SU-DHL-6 (cell line): ENCODE data around the gene PIGP.

ENCODE experiments used
- H2AFZ ChIP-seq: fragments of 200-600 bp; sonication (generic); 2 replicates; pipeline ENCODE4 v1.6.1; 2014; ENCODE audit warnings: low read depth, mild to moderate bottlenecking, moderate library complexity, mixed read lengths, antibody characterized with exemption, low read length; ENCODE audit not compliant: severe bottlenecking
- H3F3A ChIP-seq: fragments of 200-600 bp; shearing (Covaris generic); 2 replicates; pipeline ENCODE4 v1.6.0; 2016; ENCODE audit warnings: antibody characterized with exemption, mild to moderate bottlenecking; ENCODE audit not compliant: insufficient read depth
- H3K27ac ChIP-seq: fragments of 200-600 bp; sonication (generic); 2 replicates; pipeline ENCODE4 v1.5.1; 2016; ENCODE audit warnings: low read depth, mild to moderate bottlenecking, low read length, moderate library complexity, mixed read lengths
- H3K27me3 ChIP-seq: fragments of 200-600 bp; sonication (generic), shearing (Covaris generic); 2 replicates; pipeline ENCODE4 v1.6.0; 2014; ENCODE audit warnings: mild to moderate bottlenecking, low read length
- H3K36me3 ChIP-seq: fragments of 200-600 bp; sonication (generic); 2 replicates; pipeline ENCODE4 v1.6.1; 2014; ENCODE audit warnings: mild to moderate bottlenecking, low read length, mixed read lengths
- H3K4me2 ChIP-seq: fragments of 300-600, 200-600 bp; shearing (Covaris generic), sonication (generic); 2 replicates; pipeline ENCODE4 v1.6.0; 2014; ENCODE audit warnings: low read length, low read depth, mild to moderate bottlenecking; ENCODE audit not compliant: poor library complexity, severe bottlenecking
- H3K4me3 ChIP-seq: fragments of 200-600 bp; sonication (generic); 2 replicates; pipeline ENCODE4 v1.5.1; 2014; ENCODE audit warnings: antibody characterized with exemption, low read length, mild to moderate bottlenecking, mixed read lengths; ENCODE audit not compliant: insufficient read depth, poor library complexity, severe bottlenecking
- H3K79me2 ChIP-seq: fragments of 200-600 bp; sonication (generic); 2 replicates; pipeline ENCODE4 v1.6.1; 2014; ENCODE audit warnings: mild to moderate bottlenecking, low read length, moderate library complexity; ENCODE audit not compliant: insufficient read depth
- H3K9ac ChIP-seq: fragments of 200-600 bp; sonication (generic); 2 replicates; pipeline ENCODE4 v1.7.0; 2014; ENCODE audit warnings: mild to moderate bottlenecking, low read length
- H3K9me2 ChIP-seq: fragments of 200-600 bp; sonication (generic); replicated peaks from 2 replicates; pipeline ENCODE4 v1.6.1; 2014; ENCODE audit warnings: low read length; ENCODE audit not compliant: insufficient read depth
- H3K9me3 ChIP-seq: fragments of 200-600 bp; sonication (generic); 2 replicates; pipeline ENCODE4 v1.6.1; 2014; ENCODE audit warnings: low read length, mixed read lengths; ENCODE audit not compliant: insufficient read depth
- H4K20me1 ChIP-seq: fragments of 200-600 bp; sonication (generic); 2 replicates; pipeline ENCODE4 v1.6.1; 2014; ENCODE audit warnings: low read depth, mild to moderate bottlenecking, antibody characterized with exemption, low read length, moderate library complexity, mixed read lengths
- EZH2phosphoT487 ChIP-seq: fragments of 200-600 bp; sonication (generic), shearing (Covaris generic); conservative IDR thresholded peaks from 2 replicates; pipeline ENCODE4 v1.6.1; 2018; ENCODE audit warnings: mild to moderate bottlenecking, antibody characterized with exemption, low read length, moderate library complexity, mixed read lengths
- TF ChIP-seq, protein P1 (sequence below): fragments of 200-600 bp; sonication (generic); IDR thresholded peaks from one replicate; pipeline ENCODE4 v1.5.1; 2017; ENCODE audit warnings: antibody characterized with exemption, mild to moderate bottlenecking, low read length, moderate library complexity; ENCODE audit not compliant: insufficient read depth, poor library complexity, severe bottlenecking

PIGP gene

DNA sequence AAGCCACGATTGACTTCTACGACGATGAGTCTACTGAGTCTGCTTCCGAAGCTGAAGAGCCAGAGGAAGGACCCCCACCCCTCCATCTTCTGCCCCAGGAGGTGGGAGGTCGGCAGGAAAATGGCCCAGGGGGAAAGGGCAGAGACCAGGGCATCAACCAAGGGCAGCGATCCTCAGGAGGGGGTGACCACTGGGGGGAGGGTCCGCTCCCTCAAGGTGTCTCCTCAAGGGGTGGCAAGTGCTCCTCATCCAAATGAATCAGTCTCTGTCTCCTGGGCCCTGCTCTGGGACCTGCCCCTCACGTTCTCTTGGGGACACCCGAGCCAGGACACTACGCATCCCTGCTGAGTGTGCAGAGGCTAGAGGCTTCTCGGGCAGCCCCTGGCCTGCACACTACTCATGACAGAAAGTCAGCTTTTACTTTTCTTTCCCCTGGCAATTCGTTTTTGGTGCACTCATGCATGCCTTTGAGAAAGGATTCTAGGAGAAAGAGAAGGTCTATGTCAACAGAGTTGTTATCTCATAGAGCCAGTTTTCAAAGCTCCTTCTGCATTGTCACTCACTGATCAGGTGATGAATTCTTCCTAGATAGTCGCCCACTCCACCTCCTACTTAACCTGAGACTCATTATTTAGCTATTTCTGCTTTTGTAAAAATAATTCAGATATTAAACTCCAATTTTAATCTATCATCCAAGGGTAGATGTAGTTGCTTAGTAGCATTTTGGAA lies 54.8 kb downstream of the PIGP start:
- Histone ChIP-seq H3K9me3 (no peaks in the 10 kb centered on the region), H3K9ac (no peak overlapping the region), H3K79me2 (no peaks in the 10 kb centered on the region), H3K4me3 (no peak overlapping the region), H3K4me2 (no peak overlapping the region), H3K27ac (no peak overlapping the region), H2AFZ (no peak overlapping the region), H3F3A (no peaks in the 10 kb centered on the region), H4K20me1 (no peaks in the 10 kb centered on the region), H3K9me2 (no peaks in the 10 kb centered on the region), H3K36me3 (no peaks in the 10 kb centered on the region), H3K27me3 (no peaks in the 10 kb centered on the region)
- TF ChIP-seq, protein P1, sequence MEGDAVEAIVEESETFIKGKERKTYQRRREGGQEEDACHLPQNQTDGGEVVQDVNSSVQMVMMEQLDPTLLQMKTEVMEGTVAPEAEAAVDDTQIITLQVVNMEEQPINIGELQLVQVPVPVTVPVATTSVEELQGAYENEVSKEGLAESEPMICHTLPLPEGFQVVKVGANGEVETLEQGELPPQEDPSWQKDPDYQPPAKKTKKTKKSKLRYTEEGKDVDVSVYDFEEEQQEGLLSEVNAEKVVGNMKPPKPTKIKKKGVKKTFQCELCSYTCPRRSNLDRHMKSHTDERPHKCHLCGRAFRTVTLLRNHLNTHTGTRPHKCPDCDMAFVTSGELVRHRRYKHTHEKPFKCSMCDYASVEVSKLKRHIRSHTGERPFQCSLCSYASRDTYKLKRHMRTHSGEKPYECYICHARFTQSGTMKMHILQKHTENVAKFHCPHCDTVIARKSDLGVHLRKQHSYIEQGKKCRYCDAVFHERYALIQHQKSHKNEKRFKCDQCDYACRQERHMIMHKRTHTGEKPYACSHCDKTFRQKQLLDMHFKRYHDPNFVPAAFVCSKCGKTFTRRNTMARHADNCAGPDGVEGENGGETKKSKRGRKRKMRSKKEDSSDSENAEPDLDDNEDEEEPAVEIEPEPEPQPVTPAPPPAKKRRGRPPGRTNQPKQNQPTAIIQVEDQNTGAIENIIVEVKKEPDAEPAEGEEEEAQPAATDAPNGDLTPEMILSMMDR = no peak
- no peak for TF ChIP-seq EZH2phosphoT487
